Breast epithelium (tissue), 3 donors: Measurements from ENCODE around the gene ORAI2.

Source experiments
- CTCF ChIP-seq, 3 donors: fragments of 450-650 bp; IDR thresholded peaks; one replicate each; pipeline ENCODE4 v1.5.1; 2016 to 2017; ENCODE audit warnings: antibody characterized with exemption in 3 of 3, mild to moderate bottlenecking in 3 of 3, moderate library complexity in 3 of 3
- POLR2A ChIP-seq: fragments of 450-650 bp; IDR thresholded peaks from one replicate; pipeline ENCODE4 v1.6.1; 2016; ENCODE audit warnings: antibody characterized with exemption, mild to moderate bottlenecking, moderate library complexity
- POLR2AphosphoS5 ChIP-seq, 3 donors: sonication (generic); formaldehyde crosslinking; IDR thresholded peaks; one replicate each; pipeline ENCODE4 v1.6.1; 2017; ENCODE audit warnings: antibody characterized with exemption in 3 of 3

- TF ChIP-seq CTCF (IDR thresholded peaks at IDR 0.05) (no peak), POLR2A (no peak), POLR2AphosphoS5 (IDR thresholded peaks at IDR 0.05) (no peak)
Observed at GRCh38 chr7:102415685-102416225, 17.6 kb upstream of the ORAI2 start.
